ENCODE results near the gene PLAU.
"Not testable (repeated sequence)": the region's sequence is repeated elsewhere in the genome, so short reads cannot be mapped to it uniquely, and the experiment has no call there.

The PLAU gene

DNA sequence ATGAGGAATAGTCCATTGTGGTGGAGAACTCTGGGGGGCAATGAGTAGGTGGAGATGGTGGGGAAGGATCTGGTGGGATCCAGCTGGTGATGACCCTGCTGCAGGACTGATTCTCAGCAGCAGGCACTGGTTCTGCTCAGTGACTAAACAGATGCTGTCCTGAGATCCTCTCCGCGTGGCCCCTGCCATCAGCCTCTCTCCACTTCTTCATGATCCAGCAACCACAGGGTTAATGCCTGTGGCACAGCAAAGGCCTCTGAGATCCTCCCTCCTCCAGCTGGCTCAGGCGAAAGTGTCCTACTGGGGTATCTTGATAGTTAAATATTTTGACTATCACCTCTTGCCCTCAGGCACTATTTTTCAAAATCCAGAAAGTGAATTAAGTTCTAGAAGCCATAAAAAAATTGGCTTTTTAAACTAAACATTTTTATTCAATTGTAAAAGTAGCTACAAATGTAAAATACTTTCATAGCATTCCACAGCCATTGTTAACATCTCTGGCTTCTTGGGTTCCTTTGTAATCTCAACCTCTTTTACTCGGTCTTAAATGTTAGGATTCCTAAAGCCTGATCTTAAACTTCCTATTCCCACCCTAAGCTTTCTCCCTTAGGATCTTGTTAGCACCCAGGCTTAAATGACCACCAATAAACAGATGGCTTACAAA, 13.1 kb downstream of the PLAU start:
- no peak for DNase-seq

- DNase-seq = no peak
Measured at GRCh38 chr10:73924935-73925334, 14.0 kb downstream of the PLAU start.

DNA sequence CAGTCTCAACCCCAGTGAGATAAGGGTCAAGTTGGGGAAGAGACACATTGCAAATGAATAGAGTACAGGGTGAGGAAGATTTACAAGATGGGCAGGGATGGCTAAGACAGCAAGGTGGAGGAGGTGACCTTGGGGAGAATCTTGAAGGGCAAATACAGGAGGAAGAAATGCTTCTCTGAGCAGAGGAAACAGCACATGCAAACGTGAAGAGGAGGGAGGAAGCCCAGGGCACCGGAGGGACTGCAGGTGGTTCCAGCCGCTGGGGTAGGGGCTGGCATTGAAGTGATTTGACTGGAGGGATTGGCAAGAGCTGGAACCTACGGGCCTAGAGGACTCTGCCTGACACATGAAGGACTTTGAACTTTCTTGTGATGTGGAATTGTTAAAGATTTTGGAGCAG, 14.6 kb downstream of the PLAU start:
- DNase-seq = no peak

- DNase-seq = no peak
Measured at GRCh38 chr10:73926152-73926764, 15.3 kb downstream of the PLAU start.

DNA sequence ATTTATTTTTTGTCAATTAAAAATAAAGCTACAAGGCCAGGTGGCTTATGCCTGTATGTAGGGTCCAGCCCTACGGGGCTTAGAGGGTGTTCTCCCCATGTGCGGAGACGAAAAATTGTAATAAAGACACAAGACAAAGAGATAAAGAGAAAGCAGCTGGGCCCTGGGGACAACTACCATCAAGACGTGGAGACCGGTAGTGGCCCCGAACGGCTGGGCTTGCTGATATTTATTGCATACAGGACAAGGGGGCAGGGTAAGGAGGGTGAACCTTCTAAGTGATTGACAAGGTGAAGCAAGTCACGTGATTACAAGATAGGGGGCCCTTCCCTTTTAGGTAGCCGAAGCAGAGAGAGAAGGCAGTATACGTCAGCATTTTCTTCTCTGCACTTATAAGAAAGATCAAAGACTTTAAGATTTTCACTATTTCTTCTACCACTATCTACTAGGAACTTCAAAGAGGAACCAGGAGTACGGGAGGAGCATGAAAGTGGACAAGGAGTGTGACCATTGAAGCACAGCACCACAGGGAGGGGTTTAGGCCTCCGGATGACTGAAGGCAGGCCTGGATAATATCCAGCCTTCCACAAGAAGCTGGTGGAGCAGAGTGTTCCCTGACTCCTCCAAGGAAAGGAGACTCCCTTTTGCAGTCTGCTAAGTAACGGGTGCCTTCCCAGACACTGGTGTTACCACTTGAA, 19.8 kb downstream of the PLAU start:
- not testable (repeated sequence) for DNase-seq

GRCh38 chr10:73931767-73932619, 21.1 kb downstream of the PLAU start:
- DNase-seq = no peak

DNA sequence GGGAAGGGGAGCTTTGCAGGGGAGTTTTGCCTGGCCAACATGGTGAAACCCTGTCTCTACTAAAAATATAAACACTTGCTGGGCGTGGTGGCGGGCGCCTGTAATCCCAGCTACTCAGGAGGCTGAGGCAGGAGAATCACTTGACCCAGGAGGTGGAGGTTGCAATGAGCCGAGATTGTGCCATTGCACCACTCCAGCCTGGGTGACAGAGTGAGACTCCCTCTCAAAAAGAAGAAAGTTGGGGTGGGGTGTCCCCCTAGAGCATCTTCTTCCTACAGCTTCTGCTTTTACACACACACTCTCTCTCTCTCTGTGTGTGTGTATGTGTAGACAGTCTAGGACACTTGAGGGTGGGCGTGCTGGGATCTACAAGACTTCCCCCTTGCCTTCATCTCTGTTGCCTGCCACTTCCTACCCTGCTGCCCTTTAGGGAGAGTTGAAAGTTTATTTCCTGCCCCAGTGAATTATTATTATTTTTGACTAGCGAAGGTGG, 21.7 kb downstream of the PLAU start:
- no peak for DNase-seq

DNA sequence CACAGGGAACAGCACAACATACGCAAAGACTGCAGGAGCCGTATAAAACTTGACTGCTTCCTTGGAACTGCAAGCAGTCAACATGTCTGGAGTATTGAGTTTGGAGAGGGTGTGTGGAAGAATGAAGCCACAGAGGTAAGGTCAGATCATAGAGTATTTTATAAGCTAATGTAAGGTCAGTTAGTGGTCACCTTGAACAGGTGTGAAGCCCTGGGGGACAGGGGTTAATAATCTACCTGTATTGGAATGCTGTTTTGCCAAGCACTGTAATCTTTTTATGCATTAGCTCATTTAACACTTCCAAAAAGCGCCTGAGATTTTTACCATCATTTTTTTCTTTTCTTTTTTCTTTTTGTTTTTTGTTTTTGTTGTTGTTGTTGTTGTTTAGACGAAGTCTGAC, 23.1 kb downstream of the PLAU start:
- no peak for DNase-seq

- no peak for DNase-seq
Measured at GRCh38 chr10:73935895-73936294, 25.0 kb downstream of the PLAU start.

GRCh38 chr10:73937333-73938043, 26.6 kb downstream of the PLAU start:
- no peak for DNase-seq

DNA sequence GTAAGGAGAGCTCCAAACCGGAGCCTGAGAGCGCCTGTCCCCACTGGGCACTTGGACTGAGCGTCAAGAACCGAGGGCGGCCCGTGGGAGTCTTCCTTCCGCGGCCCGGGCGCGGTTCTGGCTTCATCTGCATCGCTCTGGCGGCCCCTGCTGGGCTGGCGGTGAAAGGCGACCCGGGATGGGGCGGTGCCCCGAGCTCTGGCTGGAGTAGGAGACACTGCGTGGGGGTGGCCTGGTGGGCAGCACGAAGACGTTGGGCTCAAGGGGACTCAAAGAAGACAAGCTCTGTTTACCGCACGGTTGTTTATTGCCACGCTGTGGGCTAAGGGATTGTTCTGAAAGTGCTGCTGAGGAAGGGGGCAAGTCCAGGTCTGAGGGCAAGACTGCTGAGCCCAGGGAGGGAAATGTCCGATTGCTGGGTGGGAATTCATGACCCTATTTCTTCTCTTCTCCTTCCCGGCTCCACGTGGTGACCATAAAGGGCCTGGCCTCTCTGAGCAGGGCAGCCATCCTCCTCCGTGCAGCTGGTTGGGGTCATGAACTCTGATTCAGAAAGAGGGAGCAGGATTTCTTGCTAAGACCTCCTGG, 29.8 kb downstream of the PLAU start:
- DNase-seq = no peak

DNA sequence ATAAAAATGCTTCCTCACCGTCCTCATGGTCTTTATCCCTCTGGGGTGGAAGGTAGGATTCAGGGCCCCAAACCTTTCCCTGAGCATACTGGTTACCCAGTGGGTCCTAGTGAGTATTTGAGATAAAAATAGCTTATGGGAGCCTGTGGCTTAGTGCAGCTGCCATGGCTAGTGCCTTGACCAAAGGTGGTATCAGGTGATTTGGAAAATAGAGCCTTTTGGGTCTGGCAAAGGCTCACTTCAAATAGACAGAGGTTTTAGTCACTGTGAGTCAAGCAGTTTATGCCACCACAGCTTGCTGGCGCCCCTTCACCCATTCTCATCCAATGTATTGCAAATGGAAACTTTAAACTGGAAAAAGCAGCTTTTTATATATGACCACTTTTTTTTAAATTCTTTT, 30.4 kb downstream of the PLAU start:
- DNase-seq = no peak

- no peak for DNase-seq
Measured at GRCh38 chr10:73944356-73945100, 33.6 kb downstream of the PLAU start.

- DNase-seq = no peak
Measured at GRCh38 chr10:73946253-73947145, 35.6 kb downstream of the PLAU start.

DNA sequence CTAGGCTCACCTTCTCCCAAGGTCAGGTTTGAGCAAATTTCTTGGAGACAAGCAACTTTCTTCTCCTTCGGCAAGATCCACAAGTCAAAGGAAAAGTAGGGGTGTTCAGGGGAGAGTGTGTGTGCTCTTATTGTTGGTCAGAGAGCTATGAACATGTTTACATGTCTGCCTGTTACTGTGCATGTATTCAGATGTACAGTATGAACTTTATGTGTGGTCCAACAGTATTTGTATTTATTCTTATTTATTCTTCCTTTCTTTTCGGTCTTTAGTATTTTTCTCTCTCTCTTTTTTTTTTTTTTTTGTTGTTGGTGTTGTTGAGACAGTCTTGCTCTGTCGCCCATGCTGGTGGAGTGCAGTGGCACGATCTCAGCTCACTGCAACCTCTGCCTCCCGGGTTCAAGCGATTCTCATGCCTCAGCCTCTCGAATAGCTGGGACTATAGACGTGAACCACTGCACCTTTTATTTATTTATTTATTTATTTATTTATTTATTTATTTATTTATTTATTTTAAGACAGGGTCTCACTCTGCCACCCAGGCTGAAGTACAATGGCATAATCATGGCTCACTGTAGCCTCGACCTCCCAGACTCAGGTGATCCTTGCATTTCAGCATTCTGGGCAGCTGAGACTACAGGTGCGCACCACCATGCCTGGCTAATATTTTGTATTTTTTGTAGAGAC, 38.2 kb downstream of the PLAU start:
- DNase-seq = no peak

DNA sequence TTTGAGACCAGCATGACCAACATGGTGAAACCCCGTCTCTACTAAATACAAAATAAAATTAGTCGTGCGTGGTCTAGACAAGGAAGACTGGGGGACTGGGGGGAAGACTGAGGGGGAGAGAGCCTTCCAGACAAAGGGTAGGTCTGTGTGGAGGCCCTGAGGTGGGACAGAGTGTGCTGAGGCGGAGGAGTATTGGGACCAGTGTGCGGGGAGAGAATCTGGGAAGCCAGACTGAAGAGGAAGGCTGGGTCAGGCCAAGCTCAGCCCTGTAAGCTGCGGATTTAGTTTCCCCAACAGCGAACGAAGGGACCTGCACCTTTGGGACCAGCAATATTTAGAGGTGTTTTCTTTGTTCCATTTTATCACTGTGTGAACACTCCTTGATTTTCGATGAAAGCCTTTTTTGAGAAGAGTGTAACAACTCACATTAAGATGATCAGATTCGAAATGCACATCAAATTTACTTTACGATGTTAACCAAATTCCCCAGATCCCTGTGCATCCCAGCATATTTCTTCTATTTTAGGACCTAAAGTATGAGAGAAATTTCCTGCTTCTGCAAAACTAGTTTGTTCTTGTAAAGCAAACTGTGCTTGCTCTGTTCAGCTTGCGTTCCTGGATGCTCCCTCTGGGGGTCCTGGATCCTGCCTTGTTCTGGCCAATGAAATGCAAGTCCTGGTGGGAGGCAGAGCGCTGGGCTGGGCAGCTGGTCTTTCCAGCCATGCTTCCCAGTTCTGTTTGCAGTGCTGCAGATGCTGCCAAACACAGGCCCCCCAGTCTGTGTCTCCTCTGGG, 39.4 kb downstream of the PLAU start:
- DNase-seq = no peak

- no peak for DNase-seq
Measured at GRCh38 chr10:73953665-73954064, 42.7 kb downstream of the PLAU start.

GRCh38 chr10:73954737-73955136, 43.8 kb downstream of the PLAU start:
- DNase-seq = no peak

DNA sequence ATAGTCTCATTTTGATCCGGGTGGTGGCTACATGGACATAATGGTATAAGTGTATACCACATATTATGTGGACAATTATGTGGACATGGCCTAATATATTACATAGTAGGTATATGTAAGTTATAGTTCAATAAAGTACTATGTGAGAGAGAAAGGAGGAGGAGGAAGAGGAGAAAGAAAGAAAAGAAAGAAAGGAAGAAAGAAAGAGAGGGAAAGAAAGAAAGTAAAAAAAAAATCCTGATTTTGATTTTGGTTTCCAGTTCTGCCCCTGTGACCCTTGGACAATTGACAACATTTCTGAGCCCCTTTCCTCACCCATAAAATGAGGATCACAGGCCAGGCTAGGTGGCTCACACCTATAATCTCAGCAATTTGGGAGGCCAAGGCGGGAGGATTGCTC, 44.8 kb downstream of the PLAU start:
- DNase-seq = no peak
